Endothelial cell of umbilical vein (primary cell): ENCODE data around the gene PLXNA4.

Source experiments
- CTCF ChIP-seq, 2 donors: IDR thresholded peaks; 1 replicate in 1 of 2; 2 replicates in 1 of 2; pipeline ENCODE4 v1.5.1; 2011; ENCODE audit warnings: low read length in 2 of 2, mild to moderate bottlenecking in 2 of 2, moderate library complexity in 2 of 2, control low read depth in 1 of 2, inconsistent platforms in 1 of 2, low read depth in 1 of 2; ENCODE audit not compliant: insufficient read depth in 1 of 2; ENCODE audit errors: extremely low read depth in 1 of 2
- FOS ChIP-seq: IDR thresholded peaks from 2 replicates; pipeline ENCODE4 v1.6.1; 2011; ENCODE audit warnings: mild to moderate bottlenecking, low read length, moderate library complexity, borderline replicate concordance; ENCODE audit not compliant: insufficient read depth

GRCh38 chr7:132141109-132141508 lies 435.2 kb downstream of the PLXNA4 start:
- TF ChIP-seq CTCF (IDR thresholded peaks at IDR 0.05; ENCODE audit: extremely low read depth in 1 of 2, insufficient read depth in 1 of 2, low read depth in 1 of 2, low read length in 2 of 2) = no peak
- TF ChIP-seq FOS = no peak
